ENCODE results near the gene PPM1K. TPM values are rescaled to one million over a fixed set of nuclear protein-coding genes. Genes with fewer than 3 reads are reported as not detected.

Gene PPM1K
- total RNA-seq, 1 donor from 2014 or later, result 15.9 TPM

GRCh38 chr4:88230461-88230891 lies 53.9 kb downstream of the PPM1K start:
- Mint-ChIP-seq H3K4me3 (ENCODE audit: unreplicated experiment) (no peak overlapping the region), H3K27ac (ENCODE audit: unreplicated experiment) (no peak overlapping the region), H3K27me3 (ENCODE audit: unreplicated experiment) (peaks cover 12% of the 10 kb centered on the region), H3K4me1 (ENCODE audit: unreplicated experiment) (peaks cover 10% of the 10 kb centered on the region), H3K36me3 (ENCODE audit: unreplicated experiment) (no peaks in the 10 kb centered on the region), H3K9me3 (ENCODE audit: unreplicated experiment) (peaks cover 4% of the 10 kb centered on the region)
- DNase-seq (ENCODE audit: extremely low spot score, unreplicated experiment), result no peak
- no peak for TF ChIP-seq CTCF (IDR thresholded peaks at IDR 0.05)

GRCh38 chr4:88227734-88228133 lies 56.6 kb downstream of the PPM1K start:
- DNase-seq (ENCODE audit: extremely low spot score, unreplicated experiment), result no peak
- no peak for TF ChIP-seq CTCF (IDR thresholded peaks at IDR 0.05)

GRCh38 chr4:88226143-88226542 lies 58.2 kb downstream of the PPM1K start:
- no peaks in the 10 kb centered on the region for H3K36me3 Mint-ChIP-seq (ENCODE audit: unreplicated experiment)
- no peak for DNase-seq (ENCODE audit: extremely low spot score, unreplicated experiment)
- H3K4me1 Mint-ChIP-seq (ENCODE audit: unreplicated experiment), result peaks cover 6% of the 10 kb centered on the region
- H3K27ac Mint-ChIP-seq (ENCODE audit: unreplicated experiment), result no peak overlapping the region
- no peak overlapping the region for H3K4me3 Mint-ChIP-seq (ENCODE audit: unreplicated experiment)
- TF ChIP-seq CTCF (IDR thresholded peaks at IDR 0.05), result no peak
- no peaks in the 10 kb centered on the region for H3K27me3 Mint-ChIP-seq (ENCODE audit: unreplicated experiment)
- H3K9me3 Mint-ChIP-seq (ENCODE audit: unreplicated experiment), result no peaks in the 10 kb centered on the region

More at GRCh38 chr4:88227734-88228133, 56.6 kb downstream of the PPM1K start:
- H3K27ac Mint-ChIP-seq (ENCODE audit: unreplicated experiment), result no peak overlapping the region
- H3K9me3 Mint-ChIP-seq (ENCODE audit: unreplicated experiment), result no peaks in the 10 kb centered on the region
- H3K4me1 Mint-ChIP-seq (ENCODE audit: unreplicated experiment), result peaks cover 10% of the 10 kb centered on the region
- no peaks in the 10 kb centered on the region for H3K27me3 Mint-ChIP-seq (ENCODE audit: unreplicated experiment)
- H3K36me3 Mint-ChIP-seq (ENCODE audit: unreplicated experiment), result no peaks in the 10 kb centered on the region
- no peak overlapping the region for H3K4me3 Mint-ChIP-seq (ENCODE audit: unreplicated experiment)

GRCh38 chr4:88225232-88226105 lies 58.9 kb downstream of the PPM1K start:
- H3K36me3 Mint-ChIP-seq (ENCODE audit: unreplicated experiment), result no peaks in the 10 kb centered on the region
- no peak for DNase-seq (ENCODE audit: extremely low spot score, unreplicated experiment)
- no peaks in the 10 kb centered on the region for H3K27me3 Mint-ChIP-seq (ENCODE audit: unreplicated experiment)
- TF ChIP-seq CTCF (IDR thresholded peaks at IDR 0.05), result no peak
- H3K4me3 Mint-ChIP-seq (ENCODE audit: unreplicated experiment), result no peak overlapping the region
- no peaks in the 10 kb centered on the region for H3K9me3 Mint-ChIP-seq (ENCODE audit: unreplicated experiment)
- H3K4me1 Mint-ChIP-seq (ENCODE audit: unreplicated experiment), result no peaks in the 10 kb centered on the region
- no peak overlapping the region for H3K27ac Mint-ChIP-seq (ENCODE audit: unreplicated experiment)

GRCh38 chr4:88223516-88223915 lies 60.8 kb downstream of the PPM1K start:
- H3K4me1 Mint-ChIP-seq (ENCODE audit: unreplicated experiment), result peaks cover 4% of the 10 kb centered on the region
- H3K9me3 Mint-ChIP-seq (ENCODE audit: unreplicated experiment), result no peaks in the 10 kb centered on the region
- H3K27ac Mint-ChIP-seq (ENCODE audit: unreplicated experiment), result no peak overlapping the region
- no peak for DNase-seq (ENCODE audit: extremely low spot score, unreplicated experiment)
- peaks cover 4% of the 10 kb centered on the region for H3K27me3 Mint-ChIP-seq (ENCODE audit: unreplicated experiment)
- no peaks in the 10 kb centered on the region for H3K36me3 Mint-ChIP-seq (ENCODE audit: unreplicated experiment)
- H3K4me3 Mint-ChIP-seq (ENCODE audit: unreplicated experiment), result no peak overlapping the region
- TF ChIP-seq CTCF (IDR thresholded peaks at IDR 0.05), result no peak
